Neural crest cell (in vitro differentiated cells): ENCODE results near the gene GVQW3. TPM values are rescaled to one million over a fixed set of nuclear protein-coding genes. Genes with fewer than 3 reads are reported as not detected.

Experiments
- DNase-seq: peaks from one replicate; pipeline ENCODE4 v3.0.0; 2021; ENCODE audit warnings: low read depth, mixed read lengths, low spot score
- H3K27ac Mint-ChIP-seq: one replicate; pipeline ENCODE4 v1.8.0; 2021; ENCODE audit warnings: mild to moderate bottlenecking, mixed read lengths; ENCODE audit not compliant: unreplicated experiment
- H3K27me3 Mint-ChIP-seq: 2 replicates; pipeline ENCODE4 v1.8.0; 2021; ENCODE audit warnings: low read depth, mild to moderate bottlenecking, mixed read lengths
- H3K36me3 Mint-ChIP-seq: 2 replicates; pipeline ENCODE4 v1.8.0; 2021; ENCODE audit warnings: low read depth, mild to moderate bottlenecking, mixed read lengths
- H3K4me1 Mint-ChIP-seq: 2 replicates; pipeline ENCODE4 v1.8.0; 2021; ENCODE audit warnings: mixed read lengths
- H3K4me3 Mint-ChIP-seq: one replicate; pipeline ENCODE4 v1.8.0; 2021; ENCODE audit warnings: mild to moderate bottlenecking, mixed read lengths
- H3K9me3 Mint-ChIP-seq: 2 replicates; pipeline ENCODE4 v1.8.0; 2021; ENCODE audit warnings: mixed read lengths
- total RNA-seq: library from RNA; stranded (reverse); gene quantifications from 2 replicates; pipeline ENCODE4 v1.2.1, GENCODE V29; 2021
- TF ChIP-seq, protein P1 (sequence below): fragments of 200-600 bp; sonication (generic); conservative IDR thresholded peaks from 2 replicates; pipeline ENCODE4 v1.5.0; 2021; ENCODE audit warnings: antibody characterized with exemption, mild to moderate bottlenecking

GVQW3 gene
- total RNA-seq, 1 donor from 2014 or later, result 13.8 TPM

DNA sequence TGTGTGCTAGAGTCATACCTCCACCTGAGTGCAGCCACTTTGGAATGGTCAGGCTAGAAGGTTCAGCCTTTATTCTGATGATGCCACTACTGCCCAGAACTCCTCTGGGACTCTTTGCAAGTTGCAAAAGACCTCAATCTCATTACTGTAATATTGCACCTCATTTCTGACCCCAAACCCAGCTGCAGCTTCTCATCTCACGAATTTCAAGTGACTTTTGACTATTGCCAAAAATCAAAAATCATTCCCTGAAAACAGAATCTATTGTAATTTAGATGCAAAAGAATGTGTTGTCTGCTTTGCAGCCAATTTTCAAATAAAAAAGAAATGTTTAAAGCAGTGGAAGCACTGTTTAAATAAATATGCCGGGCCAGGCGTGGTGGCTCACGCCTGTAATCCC is 25.2 kb downstream of the GVQW3 start:
- Mint-ChIP-seq H3K27me3 (no peaks in the 10 kb centered on the region), H3K9me3 (no peaks in the 10 kb centered on the region), H3K4me1 (peaks cover 16% of the 10 kb centered on the region), H3K4me3 (no peak overlapping the region), H3K36me3 (no peaks in the 10 kb centered on the region), H3K27ac (no peak overlapping the region)
- TF ChIP-seq, protein P1, sequence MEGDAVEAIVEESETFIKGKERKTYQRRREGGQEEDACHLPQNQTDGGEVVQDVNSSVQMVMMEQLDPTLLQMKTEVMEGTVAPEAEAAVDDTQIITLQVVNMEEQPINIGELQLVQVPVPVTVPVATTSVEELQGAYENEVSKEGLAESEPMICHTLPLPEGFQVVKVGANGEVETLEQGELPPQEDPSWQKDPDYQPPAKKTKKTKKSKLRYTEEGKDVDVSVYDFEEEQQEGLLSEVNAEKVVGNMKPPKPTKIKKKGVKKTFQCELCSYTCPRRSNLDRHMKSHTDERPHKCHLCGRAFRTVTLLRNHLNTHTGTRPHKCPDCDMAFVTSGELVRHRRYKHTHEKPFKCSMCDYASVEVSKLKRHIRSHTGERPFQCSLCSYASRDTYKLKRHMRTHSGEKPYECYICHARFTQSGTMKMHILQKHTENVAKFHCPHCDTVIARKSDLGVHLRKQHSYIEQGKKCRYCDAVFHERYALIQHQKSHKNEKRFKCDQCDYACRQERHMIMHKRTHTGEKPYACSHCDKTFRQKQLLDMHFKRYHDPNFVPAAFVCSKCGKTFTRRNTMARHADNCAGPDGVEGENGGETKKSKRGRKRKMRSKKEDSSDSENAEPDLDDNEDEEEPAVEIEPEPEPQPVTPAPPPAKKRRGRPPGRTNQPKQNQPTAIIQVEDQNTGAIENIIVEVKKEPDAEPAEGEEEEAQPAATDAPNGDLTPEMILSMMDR, result no peak
- DNase-seq, result no peak

GRCh38 chr11:76408171-76408965 is 27.2 kb downstream of the GVQW3 start:
- no peak overlapping the region for H3K4me3 Mint-ChIP-seq
- no peaks in the 10 kb centered on the region for H3K9me3 Mint-ChIP-seq
- peak overlapping the region; percentile 40 for H3K27ac Mint-ChIP-seq
- no peak for DNase-seq
- peaks cover 16% of the 10 kb centered on the region for H3K4me1 Mint-ChIP-seq
- H3K36me3 Mint-ChIP-seq, result no peaks in the 10 kb centered on the region
- TF ChIP-seq, protein P1, result no peak
- H3K27me3 Mint-ChIP-seq, result no peaks in the 10 kb centered on the region

DNA sequence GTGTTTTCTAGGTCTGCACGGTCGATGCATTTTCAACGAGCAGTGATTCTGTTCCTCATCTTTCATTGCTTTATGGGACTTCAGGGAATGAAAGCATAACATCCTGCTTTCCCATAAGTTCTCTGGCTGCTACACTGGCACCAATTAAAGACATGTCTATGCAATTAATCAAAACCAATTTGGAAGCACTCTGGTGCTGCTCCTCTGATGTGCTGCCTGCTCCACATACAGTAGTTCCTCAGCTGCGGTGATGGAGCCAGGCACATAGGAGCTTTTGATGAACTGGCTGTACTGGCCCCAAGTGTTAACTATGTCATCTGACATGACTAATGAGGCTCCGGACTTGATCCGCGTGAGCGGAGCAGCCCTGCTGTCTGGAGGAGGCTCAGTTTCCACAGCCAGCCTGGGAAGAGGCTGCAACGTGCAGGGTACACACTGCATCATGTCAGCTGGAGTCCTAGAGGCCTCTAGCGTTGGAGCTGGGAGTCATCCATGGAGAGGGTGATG is 29.8 kb downstream of the GVQW3 start:
- TF ChIP-seq, protein P1, result no peak
- peaks cover 16% of the 10 kb centered on the region for H3K4me1 Mint-ChIP-seq
- no peak for DNase-seq
- H3K27ac Mint-ChIP-seq, result no peak overlapping the region
- no peaks in the 10 kb centered on the region for H3K27me3 Mint-ChIP-seq
- no peaks in the 10 kb centered on the region for H3K9me3 Mint-ChIP-seq
- H3K36me3 Mint-ChIP-seq, result no peaks in the 10 kb centered on the region
- H3K4me3 Mint-ChIP-seq, result no peak overlapping the region

- Mint-ChIP-seq H3K27me3 (no peaks in the 10 kb centered on the region), H3K36me3 (no peaks in the 10 kb centered on the region), H3K4me1 (no peaks in the 10 kb centered on the region), H3K27ac (no peak overlapping the region), H3K4me3 (no peak overlapping the region), H3K9me3 (peaks cover 3% of the 10 kb centered on the region)
- TF ChIP-seq, protein P1, result no peak
- DNase-seq, result no peak
These were observed 34.0 kb downstream of the GVQW3 start for GRCh38 chr11:76415073-76415472.

DNA sequence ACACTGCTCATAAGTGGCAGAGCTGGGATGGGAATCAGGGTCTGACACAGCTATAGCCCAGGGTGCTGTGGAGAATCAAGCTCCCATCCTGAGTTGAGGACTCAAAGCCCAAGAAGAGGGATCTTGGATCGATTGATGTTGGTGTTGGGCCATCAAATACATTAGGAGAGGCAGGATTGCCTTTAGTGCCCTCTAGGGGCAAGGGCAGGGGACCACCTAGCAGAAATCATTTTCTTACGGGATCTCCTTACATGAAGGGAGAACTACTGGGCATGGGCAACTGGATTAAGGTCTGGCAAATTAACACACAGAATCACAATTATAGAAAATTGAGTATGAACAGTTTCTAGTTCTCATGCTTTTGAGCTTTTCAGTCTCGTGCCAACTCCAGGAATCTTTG is 38.8 kb downstream of the GVQW3 start:
- no peaks in the 10 kb centered on the region for H3K36me3 Mint-ChIP-seq
- no peaks in the 10 kb centered on the region for H3K4me1 Mint-ChIP-seq
- DNase-seq, result no peak
- TF ChIP-seq, protein P1, result peak; percentile 37
- H3K9me3 Mint-ChIP-seq, result peaks cover 3% of the 10 kb centered on the region
- no peak overlapping the region for H3K27ac Mint-ChIP-seq
- no peaks in the 10 kb centered on the region for H3K27me3 Mint-ChIP-seq
- H3K4me3 Mint-ChIP-seq, result no peak overlapping the region
